NT2/D1 (cell line): ENCODE results near the gene PLEKHB2.
"Not testable (repeated sequence)": the region's sequence is repeated elsewhere in the genome, so short reads cannot be mapped to it uniquely, and the experiment has no call there.

ENCODE experiments used
- DNase-seq: peaks from one replicate; pipeline ENCODE4 v3.0.0-alpha.2; 2011; ENCODE audit warnings: low read depth, low spot score
- H3K27me3 ChIP-seq: 2 replicates; pipeline ENCODE4 v1.6.0; 2011; ENCODE audit warnings: mild to moderate bottlenecking; ENCODE audit not compliant: insufficient read length, insufficient read depth
- H3K36me3 ChIP-seq: 2 replicates; pipeline ENCODE4 v1.6.1; 2011; ENCODE audit warnings: mild to moderate bottlenecking, low read length, mixed read lengths; ENCODE audit not compliant: insufficient read depth, insufficient read length
- H3K4me1 ChIP-seq: 2 replicates; pipeline ENCODE4 v1.5.1; 2011; ENCODE audit not compliant: insufficient read depth, insufficient read length
- H3K4me3 ChIP-seq: 2 replicates; pipeline ENCODE4 v1.5.1; 2011; ENCODE audit warnings: low read depth; ENCODE audit not compliant: insufficient read length
- H3K9ac ChIP-seq: 2 replicates; pipeline ENCODE4 v1.6.0; 2011; ENCODE audit warnings: low read depth; ENCODE audit not compliant: insufficient read length
- H3K9me3 ChIP-seq: 2 replicates; pipeline ENCODE4 v1.5.1; 2011; ENCODE audit warnings: mild to moderate bottlenecking, low read length; ENCODE audit not compliant: insufficient read depth
- SUZ12 ChIP-seq: IDR thresholded peaks from 2 replicates; pipeline ENCODE4 v1.6.1; 2011; ENCODE audit not compliant: insufficient read length, insufficient read depth; ENCODE audit errors: extremely low read depth
- YY1 ChIP-seq: IDR thresholded peaks from 2 replicates; pipeline ENCODE4 v1.6.1; 2011; ENCODE audit not compliant: insufficient read length, insufficient read depth
- ZNF274 ChIP-seq: IDR thresholded peaks from 2 replicates; pipeline ENCODE4 v1.6.1; 2011; ENCODE audit warnings: mild to moderate bottlenecking, low read depth, low read length

Gene PLEKHB2

DNA sequence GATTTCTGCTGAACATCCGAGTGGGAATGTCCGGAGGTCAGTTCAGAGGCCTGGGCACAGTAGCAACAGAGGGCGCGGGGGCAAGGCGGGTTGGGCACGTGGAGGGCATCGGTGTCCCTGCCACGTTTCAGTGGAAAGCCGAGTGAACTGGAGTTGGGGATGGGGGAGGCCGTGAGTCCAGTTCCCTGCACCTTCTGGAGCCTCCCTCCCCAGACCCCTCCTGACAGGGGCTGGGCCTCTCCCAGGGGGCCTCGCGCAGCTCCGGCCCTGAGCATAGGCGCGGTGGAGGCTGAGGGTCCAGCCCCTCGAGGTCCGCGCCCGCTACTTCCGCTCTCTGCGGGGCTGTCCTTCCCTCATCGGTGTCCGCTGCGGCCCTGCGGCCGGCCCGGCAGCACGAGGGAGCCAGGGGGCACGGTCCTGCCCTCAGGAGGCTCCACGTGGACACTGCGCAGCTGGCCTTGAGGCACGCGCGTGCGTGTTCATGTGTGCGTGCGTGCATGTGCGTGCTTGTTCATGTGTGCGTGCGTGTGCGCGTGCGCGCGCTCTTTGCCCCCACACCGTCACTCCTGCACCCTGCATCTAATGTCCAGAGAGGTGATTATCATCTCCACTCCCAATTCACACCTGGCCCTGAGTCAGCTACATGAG is 50.2 kb downstream of the PLEKHB2 start:
- DNase-seq: no peak
- no peaks in the 10 kb centered on the region for H3K27me3 ChIP-seq
- peaks cover 18% of the 10 kb centered on the region for H3K4me1 ChIP-seq
- no peak for TF ChIP-seq ZNF274
- no peak for TF ChIP-seq YY1
- no peak for TF ChIP-seq SUZ12
- no peak overlapping the region for H3K9ac ChIP-seq
- no peaks in the 10 kb centered on the region for H3K9me3 ChIP-seq
- H3K4me3 ChIP-seq: no peak overlapping the region
- peaks cover 8% of the 10 kb centered on the region for H3K36me3 ChIP-seq

DNA sequence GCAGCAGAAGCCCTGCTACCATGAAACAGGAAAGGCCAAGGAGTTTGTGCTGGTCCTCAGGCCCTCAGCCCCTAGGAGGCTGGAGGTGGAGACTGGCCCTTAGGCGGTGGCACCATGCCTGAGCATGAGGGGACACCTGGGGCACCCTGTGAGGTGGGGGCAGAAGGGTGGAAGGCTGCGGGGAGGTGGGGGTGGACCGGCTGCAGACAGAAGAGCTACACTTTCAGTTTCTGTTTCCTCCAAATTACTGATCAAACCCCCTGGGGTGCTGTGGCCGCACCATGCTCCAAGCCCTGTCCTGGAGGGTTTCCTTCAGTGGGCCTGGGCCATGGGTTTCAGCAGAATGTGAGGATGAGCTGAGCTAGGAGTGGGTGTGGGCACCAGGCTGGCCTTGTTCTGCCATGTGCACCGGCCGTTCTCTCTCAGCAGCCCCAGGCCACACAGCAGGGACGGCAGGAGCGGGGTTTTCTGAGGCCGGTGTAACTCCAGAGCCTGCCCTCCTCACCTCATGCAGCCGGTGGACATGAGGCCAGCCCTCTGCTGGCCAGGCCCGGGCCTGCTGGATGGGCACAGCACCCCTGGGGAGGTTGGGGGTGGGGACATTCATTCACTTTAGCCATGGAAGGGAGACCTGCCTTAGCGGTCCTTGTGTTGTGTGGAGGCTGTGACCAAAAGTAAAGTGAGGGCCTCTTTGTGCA is 51.5 kb downstream of the PLEKHB2 start:
- no peak overlapping the region for H3K9ac ChIP-seq
- H3K36me3 ChIP-seq: no peaks in the 10 kb centered on the region
- peaks cover 18% of the 10 kb centered on the region for H3K4me1 ChIP-seq
- no peak for DNase-seq
- TF ChIP-seq YY1: no peak
- TF ChIP-seq SUZ12: no peak
- TF ChIP-seq ZNF274: no peak
- H3K4me3 ChIP-seq: no peak overlapping the region
- H3K27me3 ChIP-seq: no peaks in the 10 kb centered on the region
- H3K9me3 ChIP-seq: no peaks in the 10 kb centered on the region

DNA sequence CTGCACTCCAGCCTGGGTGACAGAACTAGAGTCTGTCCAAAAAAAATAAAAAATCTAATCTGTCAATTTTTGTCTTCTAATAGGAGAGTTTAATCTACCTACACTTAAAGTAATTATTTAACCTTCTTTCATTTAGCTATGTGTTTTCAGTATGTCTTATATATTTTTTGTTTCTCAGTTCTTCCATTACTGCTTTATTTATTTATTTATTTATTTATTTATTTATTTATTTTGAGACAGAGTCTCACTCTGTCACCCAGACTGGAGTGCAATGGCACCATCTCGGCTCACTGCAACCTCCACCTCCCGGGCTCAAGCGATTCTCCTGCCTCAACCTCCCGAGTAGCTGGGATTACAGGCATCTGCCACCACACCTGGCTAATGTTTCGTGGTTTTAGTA is 60.4 kb downstream of the PLEKHB2 start:
- not testable (repeated sequence) for H3K4me1 ChIP-seq, H3K9me3 ChIP-seq, H3K27me3 ChIP-seq, H3K4me3 ChIP-seq, H3K36me3 ChIP-seq, DNase-seq, H3K9ac ChIP-seq

DNA sequence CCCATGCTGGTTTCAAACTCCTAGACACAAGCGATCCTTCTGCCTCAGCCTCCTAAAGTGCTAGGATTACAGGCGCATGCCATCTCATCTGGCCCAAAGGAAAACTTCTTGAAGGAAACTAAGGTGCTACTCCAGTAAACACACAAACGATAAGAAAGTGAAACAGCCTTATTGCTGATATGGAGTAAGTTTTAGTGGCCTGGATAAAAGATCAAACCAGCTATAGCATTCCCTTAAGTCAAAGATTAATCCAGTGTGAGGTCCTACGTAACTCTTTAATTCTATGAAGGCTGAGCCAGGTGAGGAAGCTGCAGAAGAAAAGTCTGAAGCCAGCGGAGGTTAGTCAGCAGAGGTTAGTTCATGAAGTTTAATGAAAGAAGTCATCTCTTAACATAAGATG is 63.4 kb downstream of the PLEKHB2 start:
- H3K4me3 ChIP-seq: no peak overlapping the region
- DNase-seq: no peak
- H3K27me3 ChIP-seq: no peaks in the 10 kb centered on the region
- TF ChIP-seq YY1 (no peak), ZNF274 (no peak), SUZ12 (no peak)
- H3K9me3 ChIP-seq: no peaks in the 10 kb centered on the region
- no peaks in the 10 kb centered on the region for H3K4me1 ChIP-seq
- no peaks in the 10 kb centered on the region for H3K36me3 ChIP-seq
- H3K9ac ChIP-seq: no peak overlapping the region

DNA sequence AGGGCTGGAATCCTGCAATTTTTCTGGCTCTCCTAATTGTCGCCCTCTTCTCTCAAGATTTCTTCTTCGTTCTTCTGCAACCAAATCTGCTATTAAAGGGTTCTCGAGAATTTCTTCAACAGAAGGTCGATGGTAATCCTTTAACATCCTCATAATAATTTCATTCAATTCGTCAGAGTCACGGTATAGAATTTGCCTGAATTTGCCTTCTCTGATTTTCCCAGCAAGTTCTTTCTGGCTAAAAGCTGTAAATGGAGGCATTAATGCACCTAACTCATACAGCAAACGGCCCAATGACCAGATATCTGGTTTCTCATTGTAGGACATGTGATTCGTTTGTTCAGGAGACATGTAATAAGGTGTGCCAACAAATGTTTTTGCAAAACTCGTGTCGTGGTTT is 72.9 kb downstream of the PLEKHB2 start:
- H3K9me3 ChIP-seq, H3K9ac ChIP-seq: not testable (repeated sequence)

DNA sequence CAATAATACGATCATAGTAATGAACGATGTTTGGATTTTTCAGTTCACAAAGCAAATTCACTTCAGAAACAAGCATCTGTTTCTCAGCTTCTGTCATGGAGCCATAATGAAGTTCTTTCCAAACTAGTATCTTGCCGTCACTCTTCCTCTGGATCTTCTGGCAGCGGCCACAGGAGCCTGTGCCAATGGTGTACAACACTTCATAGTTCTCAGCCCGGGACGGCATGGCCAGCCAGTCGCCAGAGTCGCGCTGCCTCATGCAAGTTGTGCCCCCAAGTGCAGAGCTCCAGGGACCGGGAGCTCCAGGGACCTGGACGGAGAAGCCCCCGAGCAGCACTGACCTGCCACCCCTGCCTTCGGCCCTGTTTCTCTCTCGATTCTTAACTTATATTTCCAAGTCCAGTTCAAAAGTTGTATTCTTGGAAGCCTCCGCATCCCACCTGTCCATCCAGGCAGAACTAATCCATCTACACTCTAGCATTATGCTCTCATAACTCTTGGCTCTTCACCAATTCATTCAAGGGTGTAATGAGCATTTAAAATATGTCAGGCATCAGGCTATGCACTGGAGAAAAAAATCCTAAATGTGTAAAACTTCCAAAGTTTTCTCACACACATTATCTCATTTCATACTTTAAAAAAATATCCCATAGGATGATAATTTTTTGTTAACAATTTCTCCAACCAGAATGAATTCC is 73.7 kb downstream of the PLEKHB2 start:
- H3K9me3 ChIP-seq, H3K9ac ChIP-seq, H3K4me1 ChIP-seq, DNase-seq, H3K36me3 ChIP-seq, H3K4me3 ChIP-seq, H3K27me3 ChIP-seq: not testable (repeated sequence)

More for the DNA sequence above, 72.9 kb downstream of the PLEKHB2 start:
- not testable (repeated sequence) for DNase-seq, H3K27me3 ChIP-seq, H3K36me3 ChIP-seq, H3K4me1 ChIP-seq, H3K4me3 ChIP-seq

DNA sequence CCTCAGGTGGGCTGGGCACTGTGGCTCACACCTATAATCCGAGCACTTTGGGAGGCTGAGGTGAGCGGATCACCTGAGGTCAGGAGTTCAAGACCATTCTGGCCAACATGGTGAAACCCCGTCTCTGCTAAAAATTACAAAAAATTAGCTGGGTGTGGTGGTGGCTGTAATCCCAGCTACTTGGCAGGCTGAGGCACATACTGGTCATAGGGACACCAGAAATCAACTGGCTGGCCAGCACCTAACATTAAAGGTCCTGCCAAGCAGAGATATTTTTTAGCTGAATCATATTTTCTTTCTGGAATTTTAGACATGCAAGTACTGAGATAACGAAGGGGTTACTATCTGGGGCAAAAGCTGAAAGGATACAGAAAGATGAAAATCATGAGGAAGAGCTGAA is 76.3 kb downstream of the PLEKHB2 start:
- H3K4me3 ChIP-seq, H3K27me3 ChIP-seq, H3K36me3 ChIP-seq, H3K4me1 ChIP-seq, H3K9ac ChIP-seq, DNase-seq, H3K9me3 ChIP-seq: not testable (repeated sequence)

DNA sequence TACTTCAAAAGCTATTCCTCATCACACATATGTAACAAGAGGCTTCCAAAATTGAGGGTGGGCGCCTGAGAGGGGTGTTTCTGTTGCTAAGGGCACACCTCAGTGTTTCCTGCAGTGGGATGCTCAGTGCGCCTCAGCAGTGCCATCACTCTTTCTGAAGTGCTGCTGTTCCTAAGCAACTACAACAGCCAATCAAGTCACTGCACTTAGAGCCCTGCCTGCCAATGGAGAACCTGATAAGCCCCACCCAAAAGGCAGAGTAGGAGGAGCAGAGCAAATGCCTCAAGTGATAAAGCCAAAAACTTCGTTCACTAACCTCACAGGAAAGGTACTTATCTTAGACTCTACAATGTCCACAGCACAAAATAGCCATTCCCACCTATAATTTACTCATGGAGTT is 88.3 kb downstream of the PLEKHB2 start:
- H3K9me3 ChIP-seq, H3K9ac ChIP-seq, H3K27me3 ChIP-seq, DNase-seq, H3K36me3 ChIP-seq, H3K4me3 ChIP-seq, H3K4me1 ChIP-seq: not testable (repeated sequence)

DNA sequence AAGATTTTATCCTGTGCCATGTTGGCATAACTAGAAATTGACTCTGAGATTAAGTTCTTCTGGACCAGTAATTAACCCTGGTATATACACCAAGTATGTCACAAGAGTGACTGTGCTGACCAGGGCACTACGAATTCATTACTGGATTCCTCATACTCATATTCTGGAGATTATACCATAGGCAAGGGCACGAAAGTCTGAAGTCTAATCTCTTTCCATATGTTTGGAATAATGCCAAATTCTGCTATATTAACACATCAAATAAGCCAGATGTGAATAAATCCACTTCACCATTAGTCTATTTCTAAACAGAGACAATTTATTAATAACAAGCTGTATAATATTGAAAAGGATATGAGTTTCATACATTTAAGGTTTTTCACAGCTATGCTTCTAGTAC is 91.0 kb downstream of the PLEKHB2 start:
- H3K4me1 ChIP-seq, DNase-seq, H3K9ac ChIP-seq, H3K9me3 ChIP-seq, H3K4me3 ChIP-seq, H3K36me3 ChIP-seq, H3K27me3 ChIP-seq: not testable (repeated sequence)
